Stimulated activated memory B cell treated with anti-CD40 and anti-IgM and Interleukin-4, amounts not matched to agents 10 μg/mL and 1 μg/mL and 100 μg/mL, for 72 hours (primary cell): Measurements from ENCODE around the gene LIF.

Source experiments
- ATAC-seq: fragments of 150-1000 bp; cut with Tn5 transposase; 2 replicates; pipeline ENCODE4 v1.10.0; 2021
- H3K27ac Mint-ChIP-seq: one replicate; pipeline ENCODE4 v1.8.0; 2022; ENCODE audit warnings: mild to moderate bottlenecking, mixed read lengths
- H3K27me3 Mint-ChIP-seq: one replicate; pipeline ENCODE4 v1.8.0; 2022; ENCODE audit warnings: mixed read lengths
- H3K36me3 Mint-ChIP-seq: one replicate; pipeline ENCODE4 v1.8.0; 2022; ENCODE audit warnings: mixed read lengths
- H3K4me1 Mint-ChIP-seq: one replicate; pipeline ENCODE4 v1.8.0; 2022; ENCODE audit warnings: mixed read lengths
- H3K4me3 Mint-ChIP-seq: one replicate; pipeline ENCODE4 v1.8.0; 2022; ENCODE audit warnings: mild to moderate bottlenecking, moderate library complexity, mixed read lengths
- H3K9me3 Mint-ChIP-seq: one replicate; pipeline ENCODE4 v1.8.0; 2022; ENCODE audit warnings: mixed read lengths

The LIF gene

DNA sequence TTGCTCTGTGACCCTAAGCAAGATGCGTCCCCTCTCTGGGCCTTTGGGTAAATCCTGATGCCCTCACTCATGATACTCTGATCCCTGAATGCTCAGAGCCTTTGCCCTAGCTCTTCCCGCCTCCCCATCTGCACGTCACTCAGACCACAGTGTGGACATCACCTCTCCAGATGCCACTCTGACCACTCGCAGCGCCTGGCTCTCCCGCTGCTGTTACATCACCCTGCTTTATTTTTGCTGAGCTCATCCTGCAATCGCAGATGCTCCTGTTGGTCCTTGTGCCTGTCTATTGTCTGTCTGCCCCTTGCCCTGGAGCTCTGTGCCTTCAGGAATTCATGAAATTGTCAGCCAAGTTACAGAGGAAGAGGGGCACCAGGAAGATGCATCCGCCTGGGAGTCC lies 14.6 kb upstream of the LIF start:
- H3K36me3 Mint-ChIP-seq = no peaks in the 10 kb centered on the region
- H3K9me3 Mint-ChIP-seq = no peaks in the 10 kb centered on the region
- peaks cover 40% of the 10 kb centered on the region for H3K4me1 Mint-ChIP-seq
- H3K4me3 Mint-ChIP-seq = no peak overlapping the region
- no peak for ATAC-seq
- peaks cover 23% of the 10 kb centered on the region for H3K27me3 Mint-ChIP-seq
- no peak overlapping the region for H3K27ac Mint-ChIP-seq

DNA sequence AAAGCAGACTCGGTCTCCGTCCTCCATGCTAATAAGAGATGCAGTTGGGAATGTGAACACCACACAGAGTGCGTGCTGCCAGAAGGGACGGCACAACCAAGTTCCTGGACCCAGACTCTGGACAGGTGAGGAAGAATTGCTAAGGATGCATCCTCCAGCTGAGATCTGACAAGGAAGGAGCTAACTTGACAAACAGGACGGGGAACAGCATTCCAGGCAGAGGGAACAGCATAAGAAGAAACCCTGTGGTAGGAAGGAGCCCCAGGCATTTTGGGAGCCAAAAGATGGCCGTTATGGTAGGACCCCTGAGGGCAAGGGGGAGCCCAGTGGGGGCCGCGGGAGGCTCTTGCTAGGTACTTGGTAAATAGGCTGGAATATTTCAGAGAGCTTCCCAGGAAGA lies 14.1 kb upstream of the LIF start:
- peaks cover 28% of the 10 kb centered on the region for H3K27me3 Mint-ChIP-seq
- no peak overlapping the region for H3K27ac Mint-ChIP-seq
- ATAC-seq = no peak
- no peak overlapping the region for H3K4me3 Mint-ChIP-seq
- H3K36me3 Mint-ChIP-seq = no peaks in the 10 kb centered on the region
- H3K9me3 Mint-ChIP-seq = no peaks in the 10 kb centered on the region
- peaks cover 40% of the 10 kb centered on the region for H3K4me1 Mint-ChIP-seq

DNA sequence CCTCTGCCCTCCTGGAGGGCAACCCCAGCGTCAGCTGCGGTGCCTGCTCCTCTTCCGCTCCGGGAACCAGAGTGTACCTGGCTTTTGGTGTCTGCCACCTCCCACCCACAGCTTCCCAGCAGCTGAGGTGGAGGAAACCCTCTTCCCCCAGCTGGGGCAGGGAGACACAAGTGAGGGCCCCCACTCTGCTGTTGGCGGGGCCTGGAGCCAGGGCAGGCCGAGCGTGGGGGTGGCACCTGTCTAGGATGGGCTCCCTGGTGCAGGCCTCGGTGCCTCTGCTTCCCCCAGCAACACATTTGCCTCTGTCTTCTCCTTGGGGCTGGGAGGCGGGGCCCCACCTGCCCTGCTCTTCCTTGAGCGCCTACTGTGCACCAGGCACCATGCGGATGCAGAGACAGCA lies 13.7 kb upstream of the LIF start:
- H3K4me3 Mint-ChIP-seq = no peak overlapping the region

DNA sequence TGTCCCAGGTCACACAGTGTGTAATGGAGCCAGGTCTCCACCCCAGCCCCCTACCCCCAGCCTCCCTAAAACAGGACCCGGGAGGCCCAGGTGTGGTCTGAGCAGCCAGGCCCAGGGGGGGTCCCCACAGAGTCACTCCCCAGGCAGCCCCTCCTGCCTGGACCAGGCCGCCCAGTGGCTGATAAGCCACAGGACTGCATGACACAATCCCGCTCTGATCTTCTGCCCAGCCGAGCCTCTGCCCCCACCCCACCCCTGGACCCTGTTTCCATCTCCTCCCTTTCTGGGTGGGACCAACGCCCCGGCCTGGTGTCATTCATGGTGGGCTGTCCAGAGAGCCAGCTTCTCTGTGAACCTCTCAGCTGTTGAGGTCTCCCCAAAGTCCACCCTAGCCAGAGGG lies 7.8 kb upstream of the LIF start:
- Mint-ChIP-seq H3K27ac (no peak overlapping the region), H3K36me3 (no peaks in the 10 kb centered on the region), H3K4me3 (no peak overlapping the region), H3K9me3 (no peaks in the 10 kb centered on the region), H3K4me1 (peaks cover 40% of the 10 kb centered on the region), H3K27me3 (peaks cover 26% of the 10 kb centered on the region)
- ATAC-seq = no peak

More for the DNA sequence above, 13.7 kb upstream of the LIF start:
- H3K36me3 Mint-ChIP-seq = no peaks in the 10 kb centered on the region
- no peak overlapping the region for H3K27ac Mint-ChIP-seq
- peaks cover 38% of the 10 kb centered on the region for H3K4me1 Mint-ChIP-seq
- H3K27me3 Mint-ChIP-seq = peaks cover 32% of the 10 kb centered on the region
- ATAC-seq = no peak
- H3K9me3 Mint-ChIP-seq = no peaks in the 10 kb centered on the region

DNA sequence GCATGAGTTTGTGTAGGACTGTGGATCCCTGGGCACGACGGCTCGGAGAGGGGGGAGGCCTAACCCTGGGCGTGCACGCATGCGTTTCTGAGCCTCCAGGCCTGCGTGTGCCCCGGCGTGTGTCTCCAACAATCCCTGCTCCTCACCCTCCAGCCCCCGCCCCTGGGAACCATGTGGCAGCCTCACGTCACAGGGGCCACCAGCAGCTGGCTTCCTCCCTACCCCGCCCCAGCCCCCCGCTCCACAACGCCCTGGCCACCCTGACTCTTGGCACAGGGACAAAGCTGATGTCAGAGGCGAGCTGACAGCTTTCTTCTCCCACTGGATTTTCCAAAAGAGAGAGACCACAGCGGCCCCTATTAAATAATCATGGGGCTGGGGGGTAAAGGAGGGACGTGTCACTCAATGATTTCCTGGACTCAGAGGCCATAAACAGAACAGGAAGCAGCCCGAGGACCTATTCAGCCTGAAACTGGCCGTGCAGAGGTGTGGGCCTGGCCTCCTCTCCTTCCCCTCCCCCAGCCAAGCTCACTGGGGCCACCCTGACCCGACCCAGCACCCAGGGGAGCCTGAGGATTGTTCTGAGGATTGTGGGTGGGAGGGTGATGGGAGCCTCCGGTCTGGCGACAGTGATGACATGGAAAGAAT lies 6.8 kb upstream of the LIF start:
- H3K36me3 Mint-ChIP-seq = no peaks in the 10 kb centered on the region
- H3K9me3 Mint-ChIP-seq = no peaks in the 10 kb centered on the region
- H3K27ac Mint-ChIP-seq = no peak overlapping the region
- H3K4me1 Mint-ChIP-seq = peaks cover 41% of the 10 kb centered on the region
- no peak for ATAC-seq
- peaks cover 29% of the 10 kb centered on the region for H3K27me3 Mint-ChIP-seq
- H3K4me3 Mint-ChIP-seq = no peak overlapping the region

DNA sequence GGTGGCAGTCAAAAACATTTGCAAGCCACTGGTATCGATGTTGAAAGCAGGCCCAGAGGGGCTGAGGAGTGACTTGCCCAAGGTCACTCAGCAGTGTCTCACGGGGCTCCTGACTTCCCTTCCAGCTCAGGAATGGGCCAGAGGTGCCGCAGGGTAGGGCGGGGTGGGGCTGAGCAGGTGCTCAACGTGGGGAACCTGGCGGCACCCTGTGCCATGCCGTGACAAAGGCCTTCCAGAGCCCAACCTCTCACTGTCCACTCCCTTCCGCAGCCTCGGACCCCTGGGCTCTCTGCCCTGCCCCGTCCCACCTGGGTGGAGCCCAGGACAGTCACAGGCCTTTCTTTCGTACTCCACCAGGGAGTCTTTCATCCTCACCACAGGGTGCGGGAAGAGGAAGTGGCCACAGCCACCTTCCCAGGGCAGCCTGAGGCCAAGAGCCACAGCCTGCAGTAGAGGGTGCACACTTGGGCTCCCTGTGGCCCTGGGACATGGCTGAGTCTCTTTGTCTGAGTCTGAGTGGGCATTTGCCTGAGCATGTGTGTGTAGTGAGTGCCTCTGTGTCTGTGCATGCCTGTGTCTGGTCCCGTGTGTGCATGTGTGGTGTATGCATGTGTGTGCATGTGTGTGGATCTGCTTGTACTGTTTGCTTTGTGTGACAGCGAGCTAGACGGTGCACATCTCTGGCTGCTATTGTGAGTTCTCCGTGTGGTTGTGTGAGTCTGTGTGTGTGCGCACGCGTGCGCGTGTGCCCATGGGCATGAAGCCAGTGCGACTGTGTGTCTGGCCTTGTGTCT lies 6.0 kb upstream of the LIF start:
- no peak for ATAC-seq
- Mint-ChIP-seq H3K27ac (no peak overlapping the region), H3K36me3 (no peaks in the 10 kb centered on the region), H3K27me3 (peaks cover 36% of the 10 kb centered on the region), H3K4me3 (no peak overlapping the region), H3K9me3 (no peaks in the 10 kb centered on the region), H3K4me1 (peaks cover 42% of the 10 kb centered on the region)

DNA sequence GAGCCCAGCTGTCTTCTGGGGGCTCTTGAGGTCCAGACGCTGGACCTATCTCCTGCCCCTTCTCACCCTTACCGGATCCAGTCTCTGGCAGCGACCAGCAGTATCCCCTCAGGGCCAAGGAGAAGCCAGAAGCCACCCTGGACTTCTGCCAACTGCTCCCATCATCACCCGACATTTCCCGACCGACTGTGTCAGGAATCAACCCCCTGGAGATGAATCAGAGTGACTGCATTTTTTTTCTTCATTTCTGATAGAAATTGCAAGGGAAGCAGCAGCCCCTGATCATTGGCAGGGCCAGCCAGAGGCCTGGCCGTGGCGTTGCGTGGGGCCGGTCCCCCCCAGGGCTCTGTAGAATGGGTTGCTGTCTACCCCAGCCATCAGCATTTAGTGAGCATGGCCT lies 5.2 kb upstream of the LIF start:
- Mint-ChIP-seq H3K4me1 (peaks cover 45% of the 10 kb centered on the region), H3K27ac (no peak overlapping the region), H3K27me3 (peaks cover 39% of the 10 kb centered on the region), H3K4me3 (no peak overlapping the region), H3K36me3 (no peaks in the 10 kb centered on the region), H3K9me3 (no peaks in the 10 kb centered on the region)
- no peak for ATAC-seq

DNA sequence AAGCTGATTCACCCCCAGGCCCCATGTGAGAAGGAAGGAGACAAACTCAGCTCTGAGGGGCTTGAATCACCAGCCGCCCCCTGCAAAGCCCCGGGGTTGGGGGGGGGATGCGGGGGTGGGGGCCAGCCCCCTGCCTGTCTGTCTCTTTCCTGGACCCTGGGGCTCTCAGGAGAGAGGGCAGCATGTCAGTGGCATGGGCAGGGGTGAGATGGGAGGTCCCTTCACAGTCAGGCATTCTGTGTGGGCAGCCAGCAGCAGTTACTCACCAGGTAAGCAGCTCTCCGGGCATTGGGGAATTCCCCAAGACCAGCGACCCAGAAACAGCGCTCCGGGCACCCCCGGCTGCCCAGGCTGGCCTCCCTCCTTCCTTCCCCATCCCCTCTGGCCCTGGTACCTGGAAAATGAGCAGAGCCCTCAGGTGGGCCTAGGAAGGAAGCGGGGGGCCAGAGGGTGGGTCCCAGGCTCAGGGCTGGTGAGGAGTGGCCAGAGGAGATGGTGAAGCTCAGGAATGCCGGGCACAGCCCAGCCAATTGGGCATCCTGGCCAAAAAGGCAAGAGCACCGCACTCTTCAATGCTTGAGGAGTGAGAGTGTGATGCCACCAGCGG lies 4.2 kb upstream of the LIF start:
- H3K27ac Mint-ChIP-seq = no peak overlapping the region
- no peaks in the 10 kb centered on the region for H3K9me3 Mint-ChIP-seq
- peaks cover 41% of the 10 kb centered on the region for H3K27me3 Mint-ChIP-seq
- H3K4me3 Mint-ChIP-seq = no peak overlapping the region
- peaks cover 45% of the 10 kb centered on the region for H3K4me1 Mint-ChIP-seq
- H3K36me3 Mint-ChIP-seq = no peaks in the 10 kb centered on the region
- peak; percentile 51 for ATAC-seq

DNA sequence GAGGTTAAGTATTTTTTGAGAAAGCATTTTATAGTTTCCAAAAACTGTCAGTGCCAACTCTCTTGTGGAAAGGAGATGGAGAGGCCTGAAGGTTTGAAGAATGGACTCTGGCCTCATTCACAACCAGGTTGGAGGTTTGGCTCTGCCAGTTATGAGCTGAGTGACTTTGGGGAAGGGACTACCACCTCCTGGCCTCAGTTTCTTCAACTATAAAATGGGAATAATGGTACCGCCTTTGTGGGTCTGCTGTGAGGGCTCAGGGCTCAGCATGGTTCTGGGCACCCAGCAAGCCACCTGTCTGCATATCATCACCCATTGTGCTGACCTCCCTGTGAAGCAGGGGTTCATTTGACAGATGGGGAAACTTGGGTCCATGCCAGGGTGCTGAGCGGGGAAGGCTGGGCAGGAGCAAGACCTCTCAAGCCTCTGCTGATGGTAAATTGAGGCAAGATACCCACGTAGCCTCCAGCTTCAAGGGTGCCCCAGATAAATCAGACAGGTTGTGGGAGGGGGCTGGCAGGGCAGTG lies 3.5 kb upstream of the LIF start:
- no peak overlapping the region for H3K27ac Mint-ChIP-seq
- no peaks in the 10 kb centered on the region for H3K9me3 Mint-ChIP-seq
- H3K4me1 Mint-ChIP-seq = peaks cover 48% of the 10 kb centered on the region
- ATAC-seq = no peak
- no peak overlapping the region for H3K4me3 Mint-ChIP-seq
- peaks cover 42% of the 10 kb centered on the region for H3K27me3 Mint-ChIP-seq
- no peaks in the 10 kb centered on the region for H3K36me3 Mint-ChIP-seq

DNA sequence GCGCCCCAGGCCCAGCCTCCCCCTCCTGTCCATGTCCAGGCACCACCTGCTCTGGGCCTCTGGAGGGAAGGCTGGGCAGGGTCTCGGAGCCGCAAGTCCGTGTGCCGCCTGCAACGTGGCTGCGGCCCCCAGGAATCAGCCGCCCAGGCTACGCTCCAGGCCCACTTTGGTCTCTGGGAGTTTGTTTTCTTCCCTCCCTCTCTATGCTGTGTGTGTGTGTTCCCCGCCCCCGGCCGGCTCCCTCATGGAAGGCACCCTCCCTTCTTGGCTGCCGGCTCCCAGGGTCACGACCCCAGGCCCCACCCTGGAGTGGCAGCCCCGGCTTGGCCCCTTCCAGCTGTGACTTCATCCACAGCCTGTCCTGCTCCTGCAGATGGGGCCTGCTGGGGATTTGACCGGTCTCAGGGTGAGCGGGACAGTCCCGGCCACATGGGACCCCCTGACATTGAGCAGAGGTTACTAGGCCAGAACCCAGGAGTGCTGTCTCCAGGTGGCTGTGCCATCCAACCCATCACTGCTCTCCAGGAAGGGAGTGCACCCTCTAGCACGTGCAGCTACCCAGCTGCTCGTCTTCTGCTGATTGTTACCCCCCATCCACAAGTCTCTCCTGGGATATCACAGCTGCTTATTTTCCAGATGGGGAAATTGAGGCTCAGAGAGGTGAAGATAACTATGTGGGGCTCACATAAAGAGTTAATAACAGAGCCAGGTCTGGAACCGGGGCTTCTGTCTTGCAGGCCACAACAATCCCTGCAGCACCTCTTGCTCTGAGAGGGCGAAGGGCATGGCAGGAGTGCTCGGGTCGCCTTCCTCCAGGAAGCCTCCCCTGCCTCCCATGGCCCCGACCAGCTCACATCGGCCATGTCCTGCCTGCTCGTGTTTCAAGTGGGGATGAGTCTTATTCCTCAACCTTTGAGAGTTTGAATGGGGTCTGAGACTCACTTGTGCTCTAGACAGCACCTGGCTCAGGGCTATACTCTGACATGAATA lies 2.8 kb upstream of the LIF start:
- Mint-ChIP-seq H3K27me3 (peaks cover 48% of the 10 kb centered on the region), H3K4me1 (peaks cover 48% of the 10 kb centered on the region), H3K27ac (no peak overlapping the region), H3K4me3 (no peak overlapping the region), H3K36me3 (no peaks in the 10 kb centered on the region), H3K9me3 (no peaks in the 10 kb centered on the region)
- no peak for ATAC-seq

DNA sequence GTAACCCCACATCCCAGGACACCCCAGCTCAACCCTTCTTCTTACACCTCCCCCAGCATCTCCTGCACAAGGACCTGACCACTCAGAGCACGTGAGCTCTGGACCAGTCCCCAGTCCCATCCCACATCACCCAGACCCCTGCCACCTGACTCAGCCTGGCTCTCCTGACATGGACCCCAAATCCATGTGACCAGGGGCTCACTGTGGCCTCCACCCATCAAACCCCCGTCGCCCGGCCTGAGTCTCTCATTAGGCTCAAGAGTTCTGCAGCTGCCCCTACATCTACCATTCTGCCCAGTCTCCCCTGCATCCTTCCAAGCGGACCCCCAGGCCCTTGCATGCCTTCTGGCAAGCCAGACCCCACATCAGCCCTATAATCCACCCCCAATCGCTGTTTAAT lies 1.9 kb upstream of the LIF start:
- no peak for ATAC-seq
- Mint-ChIP-seq H3K4me3 (no peak overlapping the region), H3K36me3 (no peaks in the 10 kb centered on the region), H3K27me3 (peaks cover 48% of the 10 kb centered on the region), H3K4me1 (peaks cover 48% of the 10 kb centered on the region), H3K27ac (no peak overlapping the region), H3K9me3 (no peaks in the 10 kb centered on the region)

DNA sequence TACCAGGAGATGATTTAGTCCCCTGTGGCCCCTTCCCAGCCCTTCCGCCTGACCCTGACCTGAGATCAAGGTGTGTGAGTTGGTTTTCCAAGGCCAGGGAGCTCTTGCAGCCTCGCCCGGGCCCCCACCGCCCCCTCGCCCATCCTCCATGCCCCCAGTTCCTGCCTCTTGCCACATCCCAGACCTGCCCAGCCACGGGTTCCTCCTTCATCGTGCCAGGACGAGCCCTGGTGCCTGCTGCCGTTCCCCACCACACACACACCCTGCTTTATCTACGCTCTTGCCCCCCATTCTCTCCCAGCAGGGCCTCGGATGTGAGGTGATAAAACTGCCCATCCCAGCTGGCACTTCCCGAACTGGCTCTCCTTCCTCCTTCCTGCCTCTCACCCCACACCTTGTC lies 1.4 kb upstream of the LIF start:
- Mint-ChIP-seq H3K4me1 (peaks cover 46% of the 10 kb centered on the region), H3K27me3 (peaks cover 48% of the 10 kb centered on the region), H3K9me3 (no peaks in the 10 kb centered on the region), H3K36me3 (no peaks in the 10 kb centered on the region), H3K4me3 (no peak overlapping the region), H3K27ac (no peak overlapping the region)
- ATAC-seq = no peak

DNA sequence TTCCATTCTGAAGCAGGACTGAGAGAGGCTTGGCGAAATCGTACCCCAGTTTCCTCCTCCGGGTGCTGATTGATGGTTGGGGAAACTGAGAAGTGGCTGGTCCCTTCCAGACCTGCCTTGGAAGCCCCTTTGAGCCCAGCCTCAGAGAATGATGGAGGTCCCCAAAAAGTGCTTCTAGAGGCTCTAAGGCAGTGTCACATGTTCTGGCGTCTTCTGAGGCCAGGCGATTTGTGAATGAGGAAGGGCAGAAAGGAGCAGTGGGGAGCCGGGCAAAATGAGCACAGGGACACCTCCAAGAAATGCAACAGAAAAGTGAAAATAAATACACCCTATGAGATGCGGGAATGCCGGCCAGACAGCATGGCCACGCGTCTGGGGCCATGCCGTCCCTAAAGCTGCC lies 1.0 kb upstream of the LIF start:
- ATAC-seq = no peak
- Mint-ChIP-seq H3K27me3 (peaks cover 48% of the 10 kb centered on the region), H3K4me3 (no peak overlapping the region), H3K27ac (no peak overlapping the region), H3K36me3 (no peaks in the 10 kb centered on the region), H3K9me3 (no peaks in the 10 kb centered on the region), H3K4me1 (peaks cover 42% of the 10 kb centered on the region)

DNA sequence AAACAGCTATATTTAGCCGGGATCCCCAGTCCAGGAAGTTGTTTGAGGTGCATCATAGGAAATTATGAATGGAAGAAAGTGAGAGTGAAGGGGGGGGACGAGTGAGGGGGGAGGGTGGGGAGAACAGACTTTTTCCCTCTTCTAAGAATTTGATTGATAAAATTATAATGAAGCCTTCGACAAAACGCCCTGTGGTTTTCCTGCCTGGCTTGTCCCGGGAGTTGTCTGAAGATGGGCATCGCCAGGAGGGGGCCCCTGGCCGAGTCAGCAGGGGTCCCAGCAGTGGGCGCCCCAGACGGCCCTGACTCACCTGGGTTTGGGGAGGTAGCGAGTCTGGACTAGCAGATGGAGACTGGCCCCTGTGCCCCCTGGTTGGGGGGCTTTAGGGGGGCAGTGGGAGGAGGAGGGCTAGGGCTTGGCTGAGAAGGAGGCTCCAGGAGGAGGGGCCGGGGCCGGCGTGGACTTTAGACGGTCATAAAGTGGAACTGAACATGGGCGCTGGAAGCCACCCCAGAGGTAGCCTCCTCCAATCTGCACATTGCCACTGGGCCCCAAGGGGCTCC lies 336 bp upstream of the LIF start:
- H3K27me3 Mint-ChIP-seq = peaks cover 48% of the 10 kb centered on the region
- H3K4me1 Mint-ChIP-seq = peaks cover 39% of the 10 kb centered on the region
- peak overlapping the region; percentile 50 for H3K4me3 Mint-ChIP-seq
- no peaks in the 10 kb centered on the region for H3K36me3 Mint-ChIP-seq
- ATAC-seq = no peak
- H3K9me3 Mint-ChIP-seq = no peaks in the 10 kb centered on the region
- H3K27ac Mint-ChIP-seq = peak overlapping the region; percentile 4
